Dendritic cell treated with granulocyte-macrophage colony-stimulating factor and Interleukin-4, amounts not matched to agents 40 ng/mL and 50 ng/mL, for 4 days (primary cell): Measurements from ENCODE around the gene GGCX.
"Not testable (repeated sequence)": the region's sequence is repeated elsewhere in the genome, so short reads cannot be mapped to it uniquely, and the experiment has no call there.

ENCODE experiments used
- H3K27ac Mint-ChIP-seq: one replicate; pipeline ENCODE4 v1.8.0; 2022; ENCODE audit warnings: mild to moderate bottlenecking, mixed read lengths
- H3K27me3 Mint-ChIP-seq: one replicate; pipeline ENCODE4 v1.8.0; 2022; ENCODE audit warnings: mild to moderate bottlenecking, mixed read lengths
- H3K36me3 Mint-ChIP-seq: one replicate; pipeline ENCODE4 v1.8.0; 2022; ENCODE audit warnings: low read depth, mixed read lengths
- H3K4me1 Mint-ChIP-seq: one replicate; pipeline ENCODE4 v1.8.0; 2022; ENCODE audit warnings: low read depth, mixed read lengths
- H3K4me3 Mint-ChIP-seq: one replicate; pipeline ENCODE4 v1.8.0; 2022; ENCODE audit warnings: mild to moderate bottlenecking, moderate library complexity, mixed read lengths
- H3K9me3 Mint-ChIP-seq: one replicate; pipeline ENCODE4 v1.8.0; 2022; ENCODE audit warnings: mixed read lengths
- intact Hi-C: fragments of 100-400 bp; cut with micrococcal nuclease; formaldehyde crosslinking; loops from one replicate; pipeline ENCODE4 v1.15.0; 2022

The GGCX gene

DNA sequence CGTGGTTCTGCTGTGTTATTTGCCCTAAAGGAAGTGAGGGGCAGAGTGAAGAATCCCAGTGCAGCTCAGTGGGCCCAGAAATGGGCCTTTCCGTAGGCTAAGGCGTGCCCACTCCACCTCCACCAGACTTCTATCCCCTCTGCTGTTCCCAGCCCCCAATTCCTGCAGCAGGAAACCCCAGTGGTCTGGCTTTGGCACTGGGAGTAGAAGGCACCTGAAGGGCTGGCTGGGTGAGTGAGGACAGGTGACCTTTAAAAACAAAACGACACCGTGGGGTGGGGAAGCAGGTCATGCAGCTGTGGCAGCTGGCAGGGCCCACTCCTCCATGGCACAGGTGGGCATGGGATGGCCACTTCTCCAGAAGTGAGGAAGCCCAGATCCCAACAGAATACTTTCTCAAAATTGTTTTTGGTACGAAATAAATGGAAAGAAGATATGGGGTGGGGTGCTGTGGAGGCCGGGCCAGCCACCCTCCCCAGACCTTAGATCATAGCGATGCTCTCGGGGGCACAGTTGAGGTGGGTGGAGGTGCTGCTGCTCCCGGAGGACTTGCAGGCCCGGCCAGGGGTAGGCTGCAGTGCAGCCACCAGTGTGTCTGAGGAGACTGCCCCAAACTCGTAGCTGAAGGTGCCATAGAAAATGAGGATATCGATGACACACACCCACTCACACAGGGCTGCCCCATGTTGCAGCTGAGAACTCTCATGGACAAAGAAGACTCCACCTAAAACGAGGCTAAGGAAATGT, 37.5 kb upstream of the GGCX start:
- H3K9me3 Mint-ChIP-seq, result no peaks in the 10 kb centered on the region
- H3K36me3 Mint-ChIP-seq, result peaks cover 91% of the 10 kb centered on the region
- peak overlapping the region; percentile 26 for H3K27ac Mint-ChIP-seq
- H3K27me3 Mint-ChIP-seq, result no peaks in the 10 kb centered on the region
- H3K4me3 Mint-ChIP-seq, result no peak overlapping the region
- peaks cover 78% of the 10 kb centered on the region for H3K4me1 Mint-ChIP-seq
- intact Hi-C loops, result loop anchor here (5.0 kb wide), 1 partner anchor 191 kb away; no protein-coding TSS in a partner anchor

DNA sequence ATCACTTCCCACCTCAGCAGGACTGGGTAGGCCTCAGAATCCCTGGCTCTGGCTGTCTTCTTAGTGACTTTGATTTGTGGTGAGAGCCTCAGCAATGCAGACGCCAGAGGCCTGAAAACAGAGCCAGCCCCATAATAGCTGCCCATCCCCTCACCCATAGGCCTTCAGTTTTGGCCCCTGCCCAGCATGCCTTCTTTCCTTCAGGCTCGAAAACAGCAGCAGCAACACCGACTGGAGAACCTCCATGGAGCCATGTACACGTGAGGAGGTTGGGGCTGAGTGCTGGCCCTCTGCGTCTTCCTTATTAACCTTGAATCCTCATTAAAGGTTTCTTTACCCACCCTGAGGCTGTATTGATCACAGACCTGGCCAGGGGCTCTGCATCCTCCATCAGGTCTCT, 35.9 kb upstream of the GGCX start:
- Mint-ChIP-seq H3K27ac (no peak overlapping the region), H3K4me1 (peaks cover 81% of the 10 kb centered on the region), H3K27me3 (no peaks in the 10 kb centered on the region), H3K9me3 (no peaks in the 10 kb centered on the region), H3K36me3 (peaks cover 94% of the 10 kb centered on the region), H3K4me3 (peak overlapping the region; percentile 95)
- intact Hi-C loops, result loop anchor here (5.0 kb wide), 1 partner anchor 190 kb away; no protein-coding TSS in a partner anchor

DNA sequence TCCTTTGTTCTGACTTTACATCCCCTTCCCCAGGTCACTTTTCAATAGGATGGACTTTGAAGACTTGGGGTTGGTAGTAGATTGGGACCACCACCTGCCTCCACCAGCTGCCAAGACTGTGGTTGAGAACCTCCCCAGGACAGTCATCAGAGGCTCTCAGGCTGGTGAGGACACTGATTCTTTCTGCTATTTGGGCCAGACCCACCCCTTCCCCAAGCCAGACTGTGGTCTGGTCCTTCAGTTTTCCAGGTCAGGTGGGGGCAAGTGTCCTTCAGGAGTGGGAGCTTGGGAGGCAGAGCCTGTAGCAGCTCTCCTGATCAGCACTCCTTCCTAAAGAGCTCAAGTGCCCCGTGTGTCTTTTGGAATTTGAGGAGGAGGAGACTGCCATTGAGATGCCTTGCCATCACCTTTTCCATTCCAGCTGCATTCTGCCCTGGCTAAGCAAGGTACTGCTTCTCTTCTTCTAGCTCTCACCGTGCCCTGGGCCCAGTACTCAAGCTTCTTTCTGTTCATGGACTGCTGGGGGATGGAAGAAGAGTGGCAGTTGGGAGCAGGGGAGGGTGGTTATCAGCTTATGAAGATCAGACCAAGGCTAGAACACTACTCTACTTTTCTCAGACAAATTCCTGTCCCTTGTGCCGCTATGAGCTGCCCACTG, 35.3 kb upstream of the GGCX start:
- H3K4me3 Mint-ChIP-seq, result peak overlapping the region; percentile 95
- peak overlapping the region; percentile 97 for H3K27ac Mint-ChIP-seq
- no peaks in the 10 kb centered on the region for H3K9me3 Mint-ChIP-seq
- intact Hi-C loops, result loop anchor here (5.0 kb wide), 1 partner anchor 189 kb away; no protein-coding TSS in a partner anchor
- no peaks in the 10 kb centered on the region for H3K27me3 Mint-ChIP-seq
- peaks cover 92% of the 10 kb centered on the region for H3K36me3 Mint-ChIP-seq
- peaks cover 83% of the 10 kb centered on the region for H3K4me1 Mint-ChIP-seq

DNA sequence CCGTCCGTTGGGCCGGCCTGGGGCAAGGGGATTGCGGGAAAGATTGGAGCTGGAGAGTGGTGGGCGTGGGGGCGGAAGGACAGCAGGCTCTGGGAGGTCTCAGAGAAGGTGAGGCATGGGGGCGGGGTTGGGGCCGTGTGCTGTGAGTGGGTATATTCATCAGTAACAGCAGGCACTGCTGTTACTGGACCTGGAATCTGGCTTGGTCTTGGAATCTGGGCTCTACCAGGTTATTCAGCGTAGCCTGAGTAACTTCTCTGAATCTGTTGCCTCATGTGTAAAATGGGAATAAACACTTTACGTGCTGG, 34.7 kb upstream of the GGCX start:
- Mint-ChIP-seq H3K27me3 (no peaks in the 10 kb centered on the region), H3K4me3 (peak overlapping the region; percentile 95), H3K36me3 (peaks cover 90% of the 10 kb centered on the region), H3K4me1 (peaks cover 83% of the 10 kb centered on the region), H3K9me3 (no peaks in the 10 kb centered on the region), H3K27ac (peak overlapping the region; percentile 97)
- intact Hi-C loops, result loop anchor here (5.0 kb wide), 1 partner anchor 189 kb away; no protein-coding TSS in a partner anchor

DNA sequence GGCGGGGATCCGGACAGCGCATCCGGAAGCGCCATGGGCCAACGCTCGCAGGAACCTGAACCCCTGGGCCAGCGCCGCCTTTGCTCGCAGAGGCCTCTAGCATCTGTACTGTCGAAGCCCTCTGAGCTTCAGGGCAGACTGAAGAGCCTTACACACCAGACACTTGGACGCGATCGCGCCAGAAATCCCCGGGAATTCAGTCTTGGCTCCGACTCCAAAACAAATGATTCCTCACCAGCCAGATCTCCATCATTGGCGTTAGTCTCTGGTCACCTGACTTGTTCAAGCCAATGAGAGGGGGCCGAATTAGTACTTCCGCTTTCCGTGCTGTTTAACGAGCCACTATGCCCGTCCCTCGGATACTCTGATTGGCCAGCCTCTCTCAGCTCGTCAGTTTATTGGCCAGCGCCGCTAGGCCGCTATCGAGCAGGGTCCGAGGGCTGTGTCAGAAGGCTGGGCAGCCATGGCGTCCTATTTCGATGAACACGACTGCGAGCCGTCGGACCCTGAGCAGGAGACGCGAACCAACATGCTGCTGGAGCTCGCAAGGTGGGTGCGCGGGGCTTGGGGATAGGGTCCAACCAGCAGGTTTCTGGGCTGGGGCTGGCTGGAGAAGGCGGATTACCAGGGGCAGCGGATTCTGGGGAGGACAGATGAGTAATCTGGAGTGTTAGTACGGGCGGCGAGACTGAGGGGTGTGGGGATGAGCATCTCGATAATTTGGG, 34.2 kb upstream of the GGCX start, which contains the start of gene RNF181:
RNF181 (plus strand) TSS at position 445 of the 725 bp plus-strand sequence; CDS start at position 464, 19 bp downstream.
- peak within 1 kb of the TSS; percentile 97 for H3K27ac Mint-ChIP-seq
- H3K27me3 Mint-ChIP-seq, result no peaks in the 10 kb centered on the region
- H3K36me3 Mint-ChIP-seq, result peaks cover 85% of the 10 kb centered on the region
- peaks cover 83% of the 10 kb centered on the region for H3K4me1 Mint-ChIP-seq
- intact Hi-C loops, result loop anchor here (2.0 to 5.0 kb wide), 2 partner anchors 17 to 188 kb away; no protein-coding TSS in a partner anchor
- H3K9me3 Mint-ChIP-seq, result no peaks in the 10 kb centered on the region
- H3K4me3 Mint-ChIP-seq, result peak within 1 kb of the TSS; percentile 95

DNA sequence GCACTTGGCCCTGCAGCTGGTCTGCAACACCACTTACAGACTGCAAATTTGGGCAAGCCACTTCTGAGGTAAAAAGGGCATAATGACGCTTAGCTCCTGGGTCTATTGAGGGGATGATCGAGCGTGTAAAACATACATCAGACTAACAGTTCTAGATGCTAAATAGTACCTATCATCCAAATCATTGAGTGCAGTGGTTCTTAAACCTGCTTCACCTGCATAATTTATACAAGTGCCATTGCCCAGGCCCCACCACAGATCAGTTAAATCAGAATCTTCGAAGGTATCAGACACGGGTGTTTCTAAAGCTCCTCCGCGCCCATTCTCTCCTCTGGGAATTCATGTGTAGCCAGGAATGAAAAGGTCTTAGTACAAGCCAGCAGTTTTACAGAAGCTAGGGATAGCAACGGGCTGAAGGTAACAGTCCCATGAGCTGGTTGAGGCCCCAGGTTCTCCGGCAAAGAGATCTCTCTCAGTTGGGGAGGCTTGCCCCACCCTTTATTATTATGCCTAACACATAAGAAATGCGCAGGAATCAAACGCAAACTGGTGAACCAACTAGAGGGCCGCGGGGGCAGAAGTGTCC, 33.5 kb upstream of the GGCX start:
- H3K27ac Mint-ChIP-seq, result peak overlapping the region; percentile 97
- peaks cover 83% of the 10 kb centered on the region for H3K4me1 Mint-ChIP-seq
- intact Hi-C loops, result loop anchor here (2.0 to 5.0 kb wide), 2 partner anchors 16 to 188 kb away; no protein-coding TSS in a partner anchor

DNA sequence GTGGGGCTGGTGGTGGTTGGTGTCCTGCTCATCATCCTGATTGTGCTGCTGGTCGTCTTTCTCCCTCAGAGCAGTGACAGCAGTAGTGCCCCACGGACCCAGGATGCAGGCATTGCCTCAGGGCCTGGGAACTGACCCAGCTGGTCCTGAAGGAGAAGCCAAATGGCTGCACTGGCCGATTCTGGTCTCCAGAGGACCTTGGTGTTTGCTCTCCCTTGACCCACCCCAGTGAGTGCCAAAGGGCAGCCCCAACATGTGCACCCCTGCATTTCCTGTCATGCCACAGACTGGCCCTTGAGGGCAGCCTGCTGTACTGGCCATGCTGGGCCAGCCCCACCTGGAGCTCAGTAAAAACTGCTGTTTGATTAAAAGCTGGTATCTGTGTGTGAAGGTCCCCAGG, 31.7 kb upstream of the GGCX start:
- intact Hi-C loops, result no loop called here
- no peaks in the 10 kb centered on the region for H3K9me3 Mint-ChIP-seq
- peaks cover 61% of the 10 kb centered on the region for H3K36me3 Mint-ChIP-seq
- H3K4me1 Mint-ChIP-seq, result peaks cover 86% of the 10 kb centered on the region
- H3K27me3 Mint-ChIP-seq, result no peaks in the 10 kb centered on the region
- no peak overlapping the region for H3K4me3 Mint-ChIP-seq
- H3K27ac Mint-ChIP-seq, result peak overlapping the region; percentile 96

More for the DNA sequence above, 33.5 kb upstream of the GGCX start:
- peaks cover 78% of the 10 kb centered on the region for H3K36me3 Mint-ChIP-seq
- no peaks in the 10 kb centered on the region for H3K27me3 Mint-ChIP-seq
- peak overlapping the region; percentile 95 for H3K4me3 Mint-ChIP-seq
- H3K9me3 Mint-ChIP-seq, result no peaks in the 10 kb centered on the region

DNA sequence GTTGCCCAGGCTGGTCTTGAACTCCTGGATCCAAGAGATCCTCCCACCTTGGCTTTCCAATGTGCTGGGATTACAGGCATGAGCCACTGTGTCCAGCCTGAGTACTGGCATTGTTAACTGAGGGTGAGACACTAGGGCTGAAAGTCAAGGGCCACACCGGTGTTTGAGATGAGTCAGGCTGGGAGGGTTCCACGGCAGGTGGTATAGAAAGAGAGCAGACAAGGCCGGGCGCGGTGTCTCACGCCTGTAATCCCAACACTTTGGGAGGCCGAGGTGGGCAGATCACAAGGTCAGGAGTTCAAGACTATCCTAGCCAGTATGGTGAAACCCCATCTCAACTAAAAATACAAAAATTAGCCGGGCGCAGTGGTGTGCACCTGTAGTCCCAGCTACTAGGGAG, 31.0 kb upstream of the GGCX start:
- H3K9me3 Mint-ChIP-seq, H3K27me3 Mint-ChIP-seq, intact Hi-C loops, H3K4me3 Mint-ChIP-seq: not testable (repeated sequence)
- peaks cover 53% of the 10 kb centered on the region for H3K36me3 Mint-ChIP-seq
- peak overlapping the region; percentile 96 for H3K27ac Mint-ChIP-seq
- peaks cover 89% of the 10 kb centered on the region for H3K4me1 Mint-ChIP-seq

DNA sequence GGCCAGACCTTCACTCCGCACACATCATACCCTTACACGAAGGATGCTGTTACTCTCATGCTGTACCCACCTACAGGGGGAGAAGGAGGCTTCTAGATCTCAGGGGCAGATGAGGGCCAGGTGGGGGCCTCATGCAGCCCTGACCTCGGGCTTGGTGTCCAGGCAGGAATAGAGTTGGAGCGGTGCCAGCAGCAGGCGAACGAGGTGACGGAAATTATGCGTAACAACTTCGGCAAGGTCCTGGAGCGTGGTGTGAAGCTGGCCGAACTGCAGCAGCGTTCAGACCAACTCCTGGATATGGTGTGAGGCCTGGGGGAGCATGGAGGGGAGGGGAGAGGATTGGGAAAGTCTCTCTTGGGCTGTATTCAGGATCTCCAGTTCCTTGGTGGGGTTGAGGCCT, 30.3 kb upstream of the GGCX start:
- peak overlapping the region; percentile 96 for H3K27ac Mint-ChIP-seq
- no peak overlapping the region for H3K4me3 Mint-ChIP-seq
- H3K36me3 Mint-ChIP-seq, result peaks cover 46% of the 10 kb centered on the region
- H3K9me3 Mint-ChIP-seq, result no peaks in the 10 kb centered on the region
- peaks cover 87% of the 10 kb centered on the region for H3K4me1 Mint-ChIP-seq
- intact Hi-C loops, result no loop called here
- H3K27me3 Mint-ChIP-seq, result no peaks in the 10 kb centered on the region

DNA sequence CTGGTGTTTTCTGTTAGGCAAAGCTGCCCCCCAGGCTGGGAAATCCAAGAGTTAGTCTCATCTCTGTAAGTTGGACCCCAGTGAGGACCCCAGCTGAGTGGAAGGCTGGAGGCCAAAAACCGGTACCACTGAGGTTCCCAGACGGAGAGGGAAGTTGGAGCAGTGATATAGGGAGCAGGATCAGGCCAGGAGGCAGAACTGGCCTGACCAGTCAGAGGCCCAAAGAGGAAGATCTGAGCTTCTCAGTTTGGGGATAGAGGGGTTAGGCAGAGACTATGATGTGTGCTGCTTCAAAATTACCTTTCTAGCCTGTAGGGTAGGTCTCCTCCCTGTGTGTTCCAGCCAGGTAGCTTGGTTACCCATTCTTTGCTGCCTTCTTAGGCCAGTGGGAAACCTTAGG, 29.7 kb upstream of the GGCX start:
- no peaks in the 10 kb centered on the region for H3K27me3 Mint-ChIP-seq
- peaks cover 40% of the 10 kb centered on the region for H3K36me3 Mint-ChIP-seq
- peaks cover 87% of the 10 kb centered on the region for H3K4me1 Mint-ChIP-seq
- intact Hi-C loops, result no loop called here
- peak overlapping the region; percentile 96 for H3K27ac Mint-ChIP-seq
- peak overlapping the region; percentile 70 for H3K4me3 Mint-ChIP-seq
- no peaks in the 10 kb centered on the region for H3K9me3 Mint-ChIP-seq

DNA sequence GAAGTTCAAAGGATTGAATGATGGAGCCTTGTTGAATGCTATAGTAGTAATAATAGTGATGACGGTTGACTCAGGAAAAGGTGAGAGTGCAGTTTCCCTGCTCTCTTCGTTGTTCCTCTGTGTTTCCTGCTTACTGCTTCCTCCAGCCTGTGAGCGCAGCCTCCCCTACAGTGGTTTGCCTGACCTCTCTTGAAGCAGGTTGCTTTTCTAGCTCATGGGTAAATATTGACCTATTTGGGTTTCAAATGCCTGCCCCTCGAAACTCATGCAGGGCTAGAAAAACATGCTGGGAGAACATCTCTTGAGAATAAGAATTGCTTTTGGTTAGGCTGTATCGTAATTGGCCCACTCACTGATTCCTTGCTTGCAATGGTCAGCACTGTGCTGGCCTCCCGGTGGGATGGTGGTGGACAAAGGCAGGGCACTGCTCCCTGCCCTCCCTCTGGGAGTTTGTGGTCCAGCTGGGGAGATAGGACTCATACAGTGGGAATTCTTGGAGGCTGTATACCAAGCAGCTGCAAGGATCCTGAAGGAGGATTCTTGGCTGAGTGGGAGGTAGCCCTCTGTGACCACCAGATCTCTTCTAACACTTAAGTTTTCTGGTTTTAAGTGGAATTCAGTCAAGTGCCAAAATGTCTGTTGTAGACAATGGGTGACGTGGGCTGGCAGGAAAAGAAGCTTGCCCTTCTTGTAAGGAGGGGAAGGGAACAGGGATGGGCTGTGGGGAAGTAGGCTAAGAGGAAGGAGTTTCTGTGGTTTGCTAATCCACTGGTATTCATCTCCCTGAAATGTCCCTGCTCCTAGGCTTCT, 28.9 kb upstream of the GGCX start:
- no peaks in the 10 kb centered on the region for H3K9me3 Mint-ChIP-seq
- H3K27me3 Mint-ChIP-seq, result no peaks in the 10 kb centered on the region
- peak overlapping the region; percentile 70 for H3K4me3 Mint-ChIP-seq
- intact Hi-C loops, result no loop called here
- peak overlapping the region; percentile 96 for H3K27ac Mint-ChIP-seq
- peaks cover 34% of the 10 kb centered on the region for H3K36me3 Mint-ChIP-seq
- peaks cover 91% of the 10 kb centered on the region for H3K4me1 Mint-ChIP-seq

DNA sequence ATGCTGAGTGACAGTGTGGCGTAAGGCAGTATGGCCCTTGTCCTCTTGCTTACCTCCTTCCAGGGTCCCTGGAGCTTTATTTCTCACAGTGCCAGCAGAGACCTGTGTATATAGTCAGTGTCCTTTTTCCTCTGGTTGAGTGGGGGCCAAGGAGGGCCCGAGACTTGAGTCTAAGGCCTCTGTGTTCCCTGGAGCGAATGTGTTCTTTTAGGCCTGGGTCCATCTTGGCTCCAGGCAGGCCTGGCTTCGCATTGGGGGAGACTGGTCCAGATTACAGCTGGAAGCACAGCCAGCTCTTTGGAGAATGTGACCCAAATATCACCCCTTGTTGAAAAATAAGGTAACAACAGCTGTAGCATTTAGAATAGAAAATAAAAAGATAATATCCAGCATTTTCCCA, 27.9 kb upstream of the GGCX start:
- H3K4me1 Mint-ChIP-seq, result peaks cover 92% of the 10 kb centered on the region

DNA sequence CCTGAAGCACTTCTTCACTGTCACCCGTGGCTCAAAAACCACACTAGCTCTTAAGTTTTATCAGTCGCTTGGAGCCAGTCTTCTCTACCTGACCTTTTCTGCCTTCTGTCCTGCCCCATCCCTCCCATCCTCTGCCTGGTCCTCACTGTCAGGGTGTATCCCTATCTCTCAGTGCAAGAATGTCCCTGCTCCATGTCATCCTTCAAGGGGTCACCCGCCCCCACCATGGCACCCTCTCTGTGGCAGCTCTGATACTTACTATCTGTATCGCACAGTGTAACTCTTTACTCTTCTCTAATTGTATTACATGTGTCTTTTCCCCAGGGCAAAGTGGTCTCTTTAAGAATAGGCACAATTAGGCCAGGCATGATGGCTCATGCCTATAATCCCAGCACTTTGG, 27.4 kb upstream of the GGCX start:
- H3K27me3 Mint-ChIP-seq, result no peaks in the 10 kb centered on the region
- peaks cover 93% of the 10 kb centered on the region for H3K4me1 Mint-ChIP-seq
- H3K27ac Mint-ChIP-seq, result peak overlapping the region; percentile 96
- peaks cover 35% of the 10 kb centered on the region for H3K36me3 Mint-ChIP-seq
- intact Hi-C loops, result no loop called here
- H3K4me3 Mint-ChIP-seq, result no peak overlapping the region
- H3K9me3 Mint-ChIP-seq, result no peaks in the 10 kb centered on the region

More for the DNA sequence above, 27.9 kb upstream of the GGCX start:
- Mint-ChIP-seq H3K4me3 (no peak overlapping the region), H3K36me3 (peaks cover 33% of the 10 kb centered on the region), H3K27me3 (no peaks in the 10 kb centered on the region), H3K27ac (peak overlapping the region; percentile 96), H3K9me3 (no peaks in the 10 kb centered on the region)
- intact Hi-C loops, result no loop called here
